H1 (cell line): ENCODE results near the gene HEXIM1. TPM values are rescaled to one million over a fixed set of nuclear protein-coding genes. Genes with fewer than 3 reads are reported as not detected.

ENCODE experiments used
- CTCF ChIA-PET: fragments of 300-600 bp; sonication (Branson Sonifier 250); formaldehyde crosslinking; loops from one replicate; lab custom pipeline; 2021; ENCODE audit not compliant: partially characterized antibody; lab: Charles Lee
- POLR2A ChIA-PET: fragments of 300-600 bp; sonication (Branson Sonifier 250); formaldehyde crosslinking; loops from one replicate; lab custom pipeline; 2021; ENCODE audit warnings: inconsistent platforms; ENCODE audit not compliant: partially characterized antibody; lab: Charles Lee
- DNase-seq, 2 experiments: peaks; one replicate each; pipeline versions ENCODE4 v3.0.0 to v3.0.0-alpha.2; 2010 to 2022; ENCODE audit warnings: low spot score in 2 of 2, low read depth in 1 of 2, mixed read lengths in 1 of 2
- FAIRE-seq: peaks from 2 replicates; lab custom pipeline; 2011; peaks lifted over from hg19 to GRCh38; lab: Jason Lieb, UNC
- H2AFZ ChIP-seq: 2 replicates; pipeline ENCODE4 v1.8.1; 2012; ENCODE audit warnings: low read length, inconsistent platforms
- H2AK5ac ChIP-seq: 2 replicates; pipeline ENCODE4 v1.6.1; 2013; ENCODE audit warnings: low read depth, low read length
- H2BK120ac ChIP-seq: replicated peaks from 2 replicates; pipeline ENCODE3; 2013; ENCODE audit warnings: low read depth, low read length, inconsistent platforms
- H2BK12ac ChIP-seq: 2 replicates; pipeline ENCODE4 v1.6.1; 2013; ENCODE audit warnings: low read depth, low read length
- H2BK15ac ChIP-seq: 2 replicates; pipeline ENCODE4 v1.6.1; 2013; ENCODE audit warnings: low read length
- H2BK20ac ChIP-seq: 2 replicates; pipeline ENCODE4 v1.6.1; 2013; ENCODE audit warnings: low read length
- H2BK5ac ChIP-seq: 2 replicates; pipeline ENCODE4 v1.6.1; 2013; ENCODE audit warnings: low read depth, low read length
- H3K14ac ChIP-seq: 2 replicates; pipeline ENCODE4 v1.6.1; 2013; ENCODE audit warnings: inconsistent platforms; ENCODE audit not compliant: insufficient read length
- H3K18ac ChIP-seq: 2 replicates; pipeline ENCODE4 v1.6.1; 2013; ENCODE audit warnings: low read length; ENCODE audit errors: extremely low read depth
- H3K23ac ChIP-seq: 2 replicates; pipeline ENCODE4 v1.6.1; 2013; ENCODE audit warnings: inconsistent platforms; ENCODE audit not compliant: insufficient read length
- H3K23me2 ChIP-seq: 2 replicates; pipeline ENCODE4 v1.6.1; 2013; ENCODE audit warnings: low read depth, low read length
- H3K27ac ChIP-seq: 2 replicates; pipeline ENCODE4 v1.6.1; 2011; ENCODE audit warnings: low read depth, low read length, inconsistent platforms
- H3K27me3 ChIP-seq, 4 experiments: replicated peaks in 1 of 4; 1 replicate in 1 of 4; 2 replicates in 3 of 4; pipeline versions ENCODE4 v1.6.1 to v1.8.1; 2011 to 2013; ENCODE audit warnings: low read length in 3 of 4, mild to moderate bottlenecking in 3 of 4, inconsistent platforms in 2 of 4, mixed read lengths in 2 of 4, moderate library complexity in 1 of 4; ENCODE audit not compliant: control insufficient read depth in 3 of 4, insufficient read depth in 3 of 4; ENCODE audit errors: extremely low read depth in 1 of 4
- H3K36me3 ChIP-seq, 4 experiments: 2 replicates each; pipeline versions ENCODE4 v1.6.1 to v1.8.1; 2011 to 2013; ENCODE audit warnings: mild to moderate bottlenecking in 4 of 4, low read length in 3 of 4, moderate library complexity in 2 of 4, control low read depth in 1 of 4, inconsistent platforms in 1 of 4; ENCODE audit not compliant: insufficient read depth in 4 of 4, control insufficient read depth in 2 of 4
- H3K4ac ChIP-seq: replicated peaks from 2 replicates; pipeline ENCODE3; 2013; ENCODE audit warnings: low read length, low read depth, mixed read lengths, inconsistent platforms; ENCODE audit not compliant: insufficient read length
- H3K4me1 ChIP-seq, 4 experiments: replicated peaks in 1 of 4; 1 replicate in 1 of 4; 2 replicates in 3 of 4; pipeline versions ENCODE4 v1.6.1 to v1.8.1; 2011 to 2013; ENCODE audit warnings: low read length in 3 of 4, inconsistent platforms in 2 of 4, mixed read lengths in 1 of 4; ENCODE audit not compliant: insufficient read depth in 4 of 4, control insufficient read depth in 3 of 4
- H3K4me2 ChIP-seq, 2 experiments: 2 replicates each; pipeline versions ENCODE4 v1.6.1 to v1.8.1; 2011 to 2013; ENCODE audit warnings: low read depth in 2 of 2, low read length in 2 of 2, control low read depth in 1 of 2, inconsistent platforms in 1 of 2, mild to moderate bottlenecking in 1 of 2; ENCODE audit not compliant: insufficient read depth in 1 of 2
- H3K4me3 ChIP-seq, 4 experiments: fragments of 200-600, 300-600 bp in 1 of 4; sonication (generic), shearing (Covaris generic), sonication (Bioruptor Twin) in 1 of 4; 2 replicates each; pipeline versions ENCODE4 v1.5.1 to v1.8.1; 2011 to 2016; ENCODE audit warnings: low read length in 4 of 4, low read depth in 3 of 4, control low read depth in 2 of 4, inconsistent platforms in 2 of 4, mild to moderate bottlenecking in 2 of 4, mixed read lengths in 1 of 4, moderate library complexity in 1 of 4; ENCODE audit not compliant: insufficient read depth in 2 of 4; ENCODE audit errors: extremely low read depth in 1 of 4
- H3K56ac ChIP-seq: replicated peaks from 2 replicates; pipeline ENCODE3; 2013; ENCODE audit warnings: low read depth, mild to moderate bottlenecking, mixed read lengths, low read length, inconsistent platforms; ENCODE audit not compliant: insufficient read length
- H3K79me1 ChIP-seq: 2 replicates; pipeline ENCODE4 v1.6.1; 2013; ENCODE audit warnings: low read depth, low read length, control low read depth
- H3K79me2 ChIP-seq, 2 experiments: 2 replicates each; pipeline versions ENCODE4 v1.6.1 to v1.8.1; 2012 to 2013; ENCODE audit warnings: low read length in 2 of 2, mild to moderate bottlenecking in 2 of 2, inconsistent platforms in 1 of 2; ENCODE audit not compliant: insufficient read depth in 2 of 2, control insufficient read depth in 1 of 2
- H3K9ac ChIP-seq, 4 experiments: replicated peaks in 1 of 4; 1 replicate in 1 of 4; 2 replicates in 3 of 4; pipeline versions ENCODE4 v1.6.1 to v1.8.1; 2011 to 2013; ENCODE audit warnings: low read depth in 3 of 4, low read length in 3 of 4, control low read depth in 2 of 4, mild to moderate bottlenecking in 2 of 4, moderate library complexity in 2 of 4, inconsistent platforms in 1 of 4; ENCODE audit errors: extremely low read depth in 1 of 4
- H3K9me3 ChIP-seq, 2 experiments: 2 replicates each; pipeline versions ENCODE4 v1.6.1 to v1.8.1; 2012 to 2013; ENCODE audit warnings: mild to moderate bottlenecking in 2 of 2, moderate library complexity in 2 of 2, control low read depth in 1 of 2, inconsistent platforms in 1 of 2, low read depth in 1 of 2, low read length in 1 of 2, mixed read lengths in 1 of 2; ENCODE audit not compliant: insufficient read depth in 2 of 2
- H4K20me1 ChIP-seq, 2 experiments: replicated peaks in 1 of 2; 2 replicates each; pipeline versions ENCODE3 to v1.8.1; 2011 to 2013; ENCODE audit warnings: inconsistent platforms in 2 of 2, low read length in 2 of 2, mild to moderate bottlenecking in 1 of 2; ENCODE audit not compliant: insufficient read depth in 2 of 2, control insufficient read depth in 1 of 2
- H4K5ac ChIP-seq: 2 replicates; pipeline ENCODE4 v1.6.1; 2013; ENCODE audit warnings: low read length, low read depth, mixed read lengths, inconsistent platforms; ENCODE audit not compliant: insufficient read length
- H4K8ac ChIP-seq: 2 replicates; pipeline ENCODE4 v1.8.0; 2013; ENCODE audit warnings: mild to moderate bottlenecking, moderate library complexity, low read length, inconsistent platforms; ENCODE audit not compliant: insufficient read depth; ENCODE audit errors: extremely low read depth
- H4K91ac ChIP-seq: replicated peaks from 2 replicates; pipeline ENCODE3; 2013; ENCODE audit warnings: low read length, mixed read lengths, inconsistent platforms; ENCODE audit not compliant: insufficient read length
- EZH2 ChIP-seq: fragments of 200-600 bp; sonication (generic); IDR thresholded peaks from 2 replicates; pipeline ENCODE4 v1.7.1; 2012; ENCODE audit warnings: low read depth, mild to moderate bottlenecking, moderate library complexity, low read length, inconsistent platforms; ENCODE audit not compliant: severe bottlenecking
- HDAC2 ChIP-seq, 2 experiments: fragments of 300-600 bp in 1 of 2; sonication (generic) in 1 of 2; IDR thresholded peaks; 2 replicates each; pipeline ENCODE4 v1.6.1; 2011 to 2012; ENCODE audit warnings: low read depth in 2 of 2, low read length in 2 of 2, mild to moderate bottlenecking in 2 of 2, moderate library complexity in 2 of 2, borderline replicate concordance in 1 of 2, inconsistent platforms in 1 of 2
- SUZ12 ChIP-seq: fragments of 200-600 bp; sonication (generic); IDR thresholded peaks from 2 replicates; pipeline ENCODE4 v1.6.1; 2012; ENCODE audit warnings: mild to moderate bottlenecking, inconsistent platforms, low read length, moderate library complexity, mixed read lengths
- TAF1 ChIP-seq: IDR thresholded peaks from 2 replicates; pipeline ENCODE4 v1.6.1; 2011; ENCODE audit warnings: mild to moderate bottlenecking, low read depth, low read length
- WGBS, 2 experiments: shearing (Covaris generic) in 1 of 2; methylation state at CpG; one replicate each; pipeline versions ENCODE4 v1.1.6 to v1.1.7; 2013 to 2015; ENCODE audit warnings: low lambda C conversion rate in 2 of 2, mixed read lengths in 2 of 2, inconsistent platforms in 1 of 2, low coverage in 1 of 2, missing lambda C conversion rate in 1 of 2; ENCODE audit not compliant: insufficient replicate concordance in 2 of 2, insufficient coverage in 1 of 2, insufficient read length in 1 of 2; ENCODE audit errors: extremely low coverage in 1 of 2, missing lambda C conversion rate in 1 of 2; 5-methylcytosine and 5-hydroxymethylcytosine counted together
- polyA plus RNA-seq, 7 experiments: library from polyadenylated mRNA; depleted of rRNA in 3 of 7; stranded (reverse) in 5 of 7; unstranded in 2 of 7; fragments of >200 nt in 5 of 7; fragments of 200-250 nt in 2 of 7; gene quantifications; 1 replicate in 5 of 7; 2 replicates in 1 of 7; 4 replicates in 1 of 7; pipeline versions ENCODE4 v1.2.1 to v1.2.3, GENCODE V29; 2011 to 2013; ENCODE audit warnings: missing spikeins in 2 of 7, mixed read lengths in 2 of 7
- total RNA-seq: library from RNA; stranded (reverse); fragmentation: NEBNext Ultra II Directional; extraction: Animal tissue kit (Norgen Biotek cat#: 25700); gene quantifications from 2 replicates; pipeline ENCODE4 v1.2.1, GENCODE V29; 2021
- TF ChIP-seq, protein P1 (sequence below): IDR thresholded peaks from 2 replicates; pipeline ENCODE4 v1.6.1; 2011; ENCODE audit warnings: low read depth, mild to moderate bottlenecking, low read length; ENCODE audit not compliant: insufficient read depth

HEXIM1 gene
- total and polyA plus RNA-seq, 2 of the 8 experiments (the other 6 are each of a cell fraction or from before 2014, with no cell fraction given) = 9.1 to 38.3 TPM

GRCh38 chr17:45145035-45145389, 3.3 kb upstream of the HEXIM1 start:
- Histone ChIP-seq H3K79me2 (peaks cover 0 to 6% of the 10 kb centered on the region in 2 experiments; a peak in 2 of 4 replicates), H4K5ac (peak overlapping the region; percentile 23), H3K4me1 (peaks cover 3 to 23% (median 19%) of the 10 kb centered on the region in 4 experiments), H2AK5ac (peak overlapping the region; percentile 99; the same call in 1 of the 2 replicates), H3K9me3 (no peaks in the 10 kb centered on the region), H3K9ac (no peak overlapping the region; a peak in 1 of 7 replicates), H3K18ac (peak overlapping the region; percentile 71), H3K4ac (peak overlapping the region; percentile 41), H3K36me3 (no peaks in the 10 kb centered on the region), H3K56ac (peak overlapping the region; percentile 10), H3K4me2 (peak overlapping the region; percentile 81), H3K14ac (no peak overlapping the region), H4K91ac (no peak overlapping the region), H3K23me2 (peaks cover 22% of the 10 kb centered on the region), H3K4me3 (peak overlapping the region; percentile 34 to 69 (median 52)), H2BK12ac (peak overlapping the region; percentile 87; the same call in 1 of the 2 replicates), H3K23ac (no peak overlapping the region), H3K27me3 (no peaks in the 10 kb centered on the region), H2AFZ (no peak overlapping the region), H2BK20ac (no peak overlapping the region), H4K20me1 (peaks cover 0 to 5% of the 10 kb centered on the region in 2 experiments), H2BK5ac (peak overlapping the region; percentile 47; the same call in 1 of the 2 replicates), H3K27ac (no peak overlapping the region), H2BK15ac (peak overlapping the region; percentile 95), H3K79me1 (peaks cover 3% of the 10 kb centered on the region; the same call in 1 of the 2 replicates), H2BK120ac (no peak overlapping the region), H4K8ac (peak overlapping the region; percentile 81)
- DNase-seq = no peak
- FAIRE-seq = no peak
- WGBS, 2 experiments = 69% methylated on average over 8 of the region's 8 CpGs; no CpG with 5 or more reads in 1 of the 2 experiments
- ChIA-PET POLR2A (interaction anchor here (8.8 to 20.3 kb wide), 3 partner anchors 13 to 52 kb away, joined by 185 to 1076 read pairs (median 199); partner anchors contain the start of genes ACBD4, HEXIM2 and PLCD3), CTCF (interaction anchor here (0.6 to 9.4 kb wide), 5 partner anchors 10 to 847 kb away, joined by 3 to 187 read pairs (median 4); partner anchors contain the start of genes ACBD4 and HEXIM2)
- TF ChIP-seq TAF1 (no peak), HDAC2 (IDR thresholded peaks at IDR 0.05; ENCODE audit: borderline replicate concordance in 1 of 2, low read depth in 2 of 2, low read length in 2 of 2) (0 out of 4 replicates have a peak, but pooled peaks of 1 of the 2 experiments have one; percentile 6), SUZ12 (no peak), EZH2 (no peak)
- TF ChIP-seq, protein P1, sequence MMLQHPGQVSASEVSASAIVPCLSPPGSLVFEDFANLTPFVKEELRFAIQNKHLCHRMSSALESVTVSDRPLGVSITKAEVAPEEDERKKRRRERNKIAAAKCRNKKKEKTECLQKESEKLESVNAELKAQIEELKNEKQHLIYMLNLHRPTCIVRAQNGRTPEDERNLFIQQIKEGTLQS = no peak
